H9 (cell line): Measurements from ENCODE around the gene EIF4E2. TPM values are rescaled to one million over a fixed set of nuclear protein-coding genes. Genes with fewer than 3 reads are reported as not detected.
"Not testable (repeated sequence)": the region's sequence is repeated elsewhere in the genome, so short reads cannot be mapped to it uniquely, and the experiment has no call there.

Experiments
- DNase-seq: peaks from one replicate; pipeline ENCODE4 v3.0.0-alpha.2; 2017
- H2AFZ ChIP-seq: one replicate; pipeline ENCODE4 v1.6.1; 2013; ENCODE audit warnings: mild to moderate bottlenecking, low read length, control low read depth, moderate library complexity
- H2AK5ac ChIP-seq: 2 replicates; pipeline ENCODE4 v1.6.1; 2013; ENCODE audit warnings: low read length, control low read depth, mixed read lengths; ENCODE audit not compliant: insufficient read length
- H2BK120ac ChIP-seq: one replicate; pipeline ENCODE4 v1.6.1; 2013; ENCODE audit warnings: low read depth, mild to moderate bottlenecking, low read length, control low read depth, inconsistent platforms; ENCODE audit not compliant: poor library complexity, severe bottlenecking
- H2BK12ac ChIP-seq: 2 replicates; pipeline ENCODE4 v1.6.1; 2013; ENCODE audit warnings: low read length, control low read depth, mixed read lengths, low read depth; ENCODE audit not compliant: insufficient read length
- H2BK15ac ChIP-seq: 2 replicates; pipeline ENCODE4 v1.6.1; 2013; ENCODE audit warnings: low read depth, low read length, control low read depth
- H2BK20ac ChIP-seq: one replicate; pipeline ENCODE4 v1.6.1; 2013; ENCODE audit warnings: low read depth, mild to moderate bottlenecking, low read length, control low read depth, inconsistent platforms; ENCODE audit not compliant: poor library complexity, severe bottlenecking
- H2BK5ac ChIP-seq: 2 replicates; pipeline ENCODE4 v1.6.1; 2013; ENCODE audit warnings: low read length, control low read depth, mixed read lengths; ENCODE audit not compliant: insufficient read length
- H3K14ac ChIP-seq: 2 replicates; pipeline ENCODE4 v1.6.1; 2013; ENCODE audit warnings: low read length, control low read depth; ENCODE audit not compliant: insufficient read depth
- H3K18ac ChIP-seq: 2 replicates; pipeline ENCODE4 v1.6.1; 2013; ENCODE audit warnings: low read depth, mild to moderate bottlenecking, mixed read lengths, low read length, control low read depth; ENCODE audit not compliant: insufficient read length
- H3K23ac ChIP-seq: 2 replicates; pipeline ENCODE4 v1.6.1; 2013; ENCODE audit warnings: low read length, control low read depth, mixed read lengths, low read depth; ENCODE audit not compliant: insufficient read length
- H3K23me2 ChIP-seq: 2 replicates; pipeline ENCODE4 v1.6.1; 2013; ENCODE audit warnings: low read depth, mild to moderate bottlenecking, mixed read lengths, low read length, control low read depth; ENCODE audit not compliant: insufficient read length, poor library complexity, severe bottlenecking
- H3K27ac ChIP-seq: 2 replicates; pipeline ENCODE4 v1.5.1; 2013; ENCODE audit warnings: low read length, control low read depth, mixed read lengths, low read depth; ENCODE audit not compliant: insufficient read length
- H3K27me3 ChIP-seq: 2 replicates; pipeline ENCODE4 v1.6.1; 2013; ENCODE audit warnings: low read length, control low read depth, inconsistent platforms; ENCODE audit not compliant: insufficient read depth
- H3K4ac ChIP-seq: 2 replicates; pipeline ENCODE4 v1.6.1; 2013; ENCODE audit warnings: low read depth, mild to moderate bottlenecking, control low read depth, inconsistent platforms, low read length, moderate library complexity
- H3K4me1 ChIP-seq: 2 replicates; pipeline ENCODE4 v1.6.1; 2013; ENCODE audit warnings: low read length, control low read depth, inconsistent platforms; ENCODE audit not compliant: insufficient read depth
- H3K4me2 ChIP-seq: 2 replicates; pipeline ENCODE4 v1.6.1; 2013; ENCODE audit warnings: low read length, control low read depth, mixed read lengths; ENCODE audit not compliant: insufficient read length, insufficient read depth
- H3K56ac ChIP-seq: 2 replicates; pipeline ENCODE4 v1.6.1; 2013; ENCODE audit warnings: low read depth, mild to moderate bottlenecking, mixed read lengths, low read length, control low read depth; ENCODE audit not compliant: insufficient read length
- H3K79me1 ChIP-seq: 2 replicates; pipeline ENCODE4 v1.6.1; 2013; ENCODE audit warnings: low read depth, mild to moderate bottlenecking, moderate library complexity, low read length, control low read depth, inconsistent platforms; ENCODE audit not compliant: insufficient read depth, poor library complexity, severe bottlenecking
- H3K79me2 ChIP-seq: 2 replicates; pipeline ENCODE4 v1.6.1; 2013; ENCODE audit warnings: low read length, control low read depth, inconsistent platforms; ENCODE audit not compliant: insufficient read depth
- H3K9ac ChIP-seq: 2 replicates; pipeline ENCODE4 v1.6.1; 2013; ENCODE audit warnings: low read length, control low read depth, mixed read lengths; ENCODE audit not compliant: insufficient read length; ENCODE audit errors: extremely low read depth
- H3K9me3 ChIP-seq: one replicate; pipeline ENCODE4 v1.6.1; 2013; ENCODE audit warnings: low read depth, low read length, inconsistent platforms; ENCODE audit not compliant: control insufficient read depth
- H3T11ph ChIP-seq: one replicate; pipeline ENCODE4 v1.6.1; 2013; ENCODE audit warnings: mild to moderate bottlenecking, low read length, control low read depth, inconsistent platforms
- H4K20me1 ChIP-seq: one replicate; pipeline ENCODE4 v1.6.1; 2013; ENCODE audit not compliant: control insufficient read depth, insufficient read length, insufficient read depth
- H4K5ac ChIP-seq: 2 replicates; pipeline ENCODE4 v1.6.1; 2013; ENCODE audit warnings: low read depth, mild to moderate bottlenecking, mixed read lengths, low read length, control low read depth; ENCODE audit not compliant: insufficient read length
- H4K8ac ChIP-seq: replicated peaks from 2 replicates; pipeline ENCODE4 v1.6.1; 2013; ENCODE audit warnings: low read length, control low read depth, mixed read lengths, low read depth; ENCODE audit not compliant: insufficient read length
- H4K91ac ChIP-seq: 2 replicates; pipeline ENCODE4 v1.6.1; 2013; ENCODE audit warnings: low read depth, mild to moderate bottlenecking, moderate library complexity, mixed read lengths, low read length, control low read depth; ENCODE audit not compliant: insufficient read length
- H3K27ac Mint-ChIP-seq, 3 experiments: 2 replicates in 2 of 3; 3 replicates in 1 of 3; pipeline ENCODE4 v1.8.0; 2020 to 2021; ENCODE audit warnings: mixed read lengths in 3 of 3, mild to moderate bottlenecking in 1 of 3, moderate library complexity in 1 of 3
- H3K27me3 Mint-ChIP-seq: 2 replicates; pipeline ENCODE4 v1.8.0; 2021; ENCODE audit warnings: low read depth, mild to moderate bottlenecking, moderate library complexity, mixed read lengths
- H3K36me3 Mint-ChIP-seq, 3 experiments: 2 replicates in 2 of 3; 3 replicates in 1 of 3; pipeline ENCODE4 v1.8.0; 2020 to 2021; ENCODE audit warnings: low read depth in 3 of 3, mixed read lengths in 3 of 3; ENCODE audit not compliant: insufficient read depth in 1 of 3
- H3K4me1 Mint-ChIP-seq, 2 experiments: 2 replicates each; pipeline ENCODE4 v1.8.0; 2020; ENCODE audit warnings: mixed read lengths in 2 of 2
- H3K4me3 Mint-ChIP-seq, 2 experiments: 2 replicates in 1 of 2; 3 replicates in 1 of 2; pipeline ENCODE4 v1.8.0; 2020 to 2021; ENCODE audit warnings: mild to moderate bottlenecking in 2 of 2, mixed read lengths in 2 of 2, moderate library complexity in 1 of 2
- H3K9me3 Mint-ChIP-seq, 2 experiments: 2 replicates in 1 of 2; 3 replicates in 1 of 2; pipeline ENCODE4 v1.8.0; 2020; ENCODE audit warnings: mild to moderate bottlenecking in 2 of 2, mixed read lengths in 2 of 2, moderate library complexity in 1 of 2
- WGBS: extraction: QIAGEN DNeasy Blood & Tissue Kit; methylation state at CpG from one replicate; pipeline ENCODE4 v1.1.7; 2013; ENCODE audit warnings: missing lambda C conversion rate, low lambda C conversion rate, mixed read lengths; ENCODE audit not compliant: insufficient read length; ENCODE audit errors: extremely low coverage; 5-methylcytosine and 5-hydroxymethylcytosine counted together
- total RNA-seq: library from RNA; stranded (reverse); gene quantifications from 2 replicates; pipeline ENCODE4 v1.2.1, GENCODE V29; 2021
- TF ChIP-seq, protein P1 (sequence below): fragments of 200-600 bp; sonication (generic); conservative IDR thresholded peaks from 3 replicates; pipeline ENCODE4 v1.8.0; 2021; ENCODE audit warnings: antibody characterized with exemption, mild to moderate bottlenecking

Gene EIF4E2
- total RNA-seq, 1 experiment from 2014 or later, result 109 TPM

DNA sequence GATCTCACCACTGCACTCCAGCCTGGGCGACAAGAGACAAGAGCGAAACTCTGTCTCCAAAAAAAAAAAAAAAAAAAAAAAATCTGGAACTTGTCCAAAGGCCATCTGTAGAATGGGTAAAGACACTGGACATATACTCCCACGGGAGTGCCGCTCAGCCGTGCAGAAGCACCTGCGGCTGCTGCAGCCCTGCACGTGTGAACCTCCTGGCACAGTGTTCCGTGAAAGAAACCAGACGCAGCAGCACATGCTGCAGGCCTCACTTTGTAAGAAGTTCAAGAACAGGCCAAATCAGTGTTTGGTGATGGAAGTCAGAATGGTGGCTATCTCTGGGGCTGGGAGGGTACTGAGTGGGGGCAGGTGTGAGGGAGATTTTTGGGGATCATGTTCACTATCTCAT is 18.1 kb upstream of the EIF4E2 start:
- no peak overlapping the region for H2BK5ac ChIP-seq
- H3K27me3 Mint-ChIP-seq, result peaks cover 36% of the 10 kb centered on the region
- no peak overlapping the region for H3K23ac ChIP-seq
- H3K79me1 ChIP-seq, result no peaks in the 10 kb centered on the region
- H3K4me1 ChIP-seq, result no peaks in the 10 kb centered on the region
- peaks cover 4 to 8% of the 10 kb centered on the region in 2 experiments; a peak in 4 of 5 replicates for H3K9me3 Mint-ChIP-seq
- H4K8ac ChIP-seq, result no peak overlapping the region
- no peak overlapping the region for H2BK15ac ChIP-seq
- H3K4me3 Mint-ChIP-seq, result no peak overlapping the region
- WGBS, result no CpG with 5 or more reads among the region's 9 CpGs
- no peak overlapping the region for H3K18ac ChIP-seq
- H3K4ac ChIP-seq, result no peak overlapping the region
- no peaks in the 10 kb centered on the region for H3K23me2 ChIP-seq
- H3K4me2 ChIP-seq, result no peak overlapping the region
- no peak overlapping the region for H3K9ac ChIP-seq
- TF ChIP-seq, protein P1, sequence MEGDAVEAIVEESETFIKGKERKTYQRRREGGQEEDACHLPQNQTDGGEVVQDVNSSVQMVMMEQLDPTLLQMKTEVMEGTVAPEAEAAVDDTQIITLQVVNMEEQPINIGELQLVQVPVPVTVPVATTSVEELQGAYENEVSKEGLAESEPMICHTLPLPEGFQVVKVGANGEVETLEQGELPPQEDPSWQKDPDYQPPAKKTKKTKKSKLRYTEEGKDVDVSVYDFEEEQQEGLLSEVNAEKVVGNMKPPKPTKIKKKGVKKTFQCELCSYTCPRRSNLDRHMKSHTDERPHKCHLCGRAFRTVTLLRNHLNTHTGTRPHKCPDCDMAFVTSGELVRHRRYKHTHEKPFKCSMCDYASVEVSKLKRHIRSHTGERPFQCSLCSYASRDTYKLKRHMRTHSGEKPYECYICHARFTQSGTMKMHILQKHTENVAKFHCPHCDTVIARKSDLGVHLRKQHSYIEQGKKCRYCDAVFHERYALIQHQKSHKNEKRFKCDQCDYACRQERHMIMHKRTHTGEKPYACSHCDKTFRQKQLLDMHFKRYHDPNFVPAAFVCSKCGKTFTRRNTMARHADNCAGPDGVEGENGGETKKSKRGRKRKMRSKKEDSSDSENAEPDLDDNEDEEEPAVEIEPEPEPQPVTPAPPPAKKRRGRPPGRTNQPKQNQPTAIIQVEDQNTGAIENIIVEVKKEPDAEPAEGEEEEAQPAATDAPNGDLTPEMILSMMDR, result no peak
- H2BK120ac ChIP-seq, result no peak overlapping the region
- no peak for DNase-seq
- H3K9me3 ChIP-seq, result no peaks in the 10 kb centered on the region
- no peak overlapping the region for H2AFZ ChIP-seq
- H4K91ac ChIP-seq, result no peak overlapping the region
- H3K56ac ChIP-seq, result no peak overlapping the region
- no peak overlapping the region for H2BK12ac ChIP-seq
- H2AK5ac ChIP-seq, result no peak overlapping the region
- H3K79me2 ChIP-seq, result no peaks in the 10 kb centered on the region
- H2BK20ac ChIP-seq, result no peak overlapping the region
- no peak overlapping the region for H4K5ac ChIP-seq
- H3K27me3 ChIP-seq, result no peaks in the 10 kb centered on the region
- peaks cover 0 to 3% (median 0%) of the 10 kb centered on the region in 3 experiments; a peak in 1 of 7 replicates for H3K36me3 Mint-ChIP-seq
- H3K27ac Mint-ChIP-seq, result no peak overlapping the region
- no peak overlapping the region for H3K27ac ChIP-seq
- no peak overlapping the region for H3K14ac ChIP-seq
- no peak overlapping the region for H3T11ph ChIP-seq
- no peaks in the 10 kb centered on the region for H4K20me1 ChIP-seq
- H3K4me1 Mint-ChIP-seq, result peaks cover 13 to 23% of the 10 kb centered on the region in 2 experiments

DNA sequence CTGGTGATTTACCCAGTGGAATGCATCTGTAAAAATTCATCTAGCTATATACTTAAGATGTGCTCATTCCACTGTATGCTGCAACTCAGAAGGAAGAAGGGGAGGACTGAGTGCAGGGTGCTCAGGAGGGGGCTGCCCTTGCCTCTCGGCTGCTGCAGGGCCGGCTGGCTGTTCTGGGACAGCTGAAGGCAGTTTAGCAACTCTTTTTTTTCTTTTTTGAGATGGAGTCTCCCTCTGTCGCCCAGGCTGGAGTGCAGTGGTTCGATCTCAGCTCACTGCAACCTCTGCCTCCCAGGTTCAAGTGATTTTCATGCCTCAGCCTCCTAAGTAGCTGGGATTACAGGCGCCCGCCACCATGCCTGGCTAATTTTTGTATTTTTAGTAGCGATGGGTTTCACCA is 17.7 kb upstream of the EIF4E2 start:
- not testable (repeated sequence) for H3K79me2 ChIP-seq, H2BK20ac ChIP-seq, H3K9ac ChIP-seq, H3K4me2 ChIP-seq, H3K56ac ChIP-seq, H3K4ac ChIP-seq, H3K14ac ChIP-seq, H3K79me1 ChIP-seq, H4K20me1 ChIP-seq, H3K9me3 ChIP-seq, H3K36me3 Mint-ChIP-seq, H3K4me3 Mint-ChIP-seq, H2BK5ac ChIP-seq, H3K27ac ChIP-seq, H4K8ac ChIP-seq, H3K23ac ChIP-seq, H3T11ph ChIP-seq, H3K23me2 ChIP-seq, DNase-seq, H2AK5ac ChIP-seq, H2BK15ac ChIP-seq, H3K9me3 Mint-ChIP-seq, H4K5ac ChIP-seq, H3K27ac Mint-ChIP-seq, H3K18ac ChIP-seq, H2BK120ac ChIP-seq, H4K91ac ChIP-seq, H2BK12ac ChIP-seq, H3K27me3 ChIP-seq, H2AFZ ChIP-seq, H3K4me1 ChIP-seq
- Mint-ChIP-seq H3K27me3 (peaks cover 32% of the 10 kb centered on the region), H3K4me1 (peaks cover 13 to 23% of the 10 kb centered on the region in 2 experiments)
- WGBS, result no CpG with 5 or more reads among the region's 7 CpGs
